ENCODE measurements around the gene KCNA1.

DNA sequence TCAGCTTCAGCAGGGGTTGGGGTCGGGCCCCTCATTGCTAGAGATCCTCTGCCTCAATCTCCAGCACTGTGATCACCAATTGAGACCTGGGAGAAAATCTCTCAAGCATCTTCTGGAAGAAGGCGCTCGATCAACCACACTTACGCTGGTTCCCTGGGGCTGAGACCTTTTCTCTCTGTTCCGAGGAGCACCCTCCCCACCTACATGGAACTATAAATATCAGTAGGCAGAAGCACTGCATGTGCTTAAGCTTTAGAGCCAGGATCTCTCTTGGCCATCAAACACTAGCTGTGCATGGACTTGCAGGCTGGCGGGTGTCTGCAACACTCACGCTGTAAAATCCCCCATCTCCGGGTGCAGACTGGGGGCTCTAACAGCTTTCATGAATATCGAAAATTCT lies 38.2 kb upstream of the KCNA1 start:
- TF ChIP-seq CTCF (IDR thresholded peaks at IDR 0.05; ENCODE audit: low read length) (no peak), EZH2 (optimal IDR thresholded peaks at IDR 0.05; ENCODE audit: low read depth, low read length) (no peak)
